CD4-positive, alpha-beta T cell treated with Interleukin-17A for 4 hours (primary cell): ENCODE data around the gene ZNF277.

Source experiments
- DNase-seq: peaks from one replicate; pipeline ENCODE4 v3.0.0-alpha.2; 2020; ENCODE audit warnings: mixed read lengths

The ZNF277 gene

DNA sequence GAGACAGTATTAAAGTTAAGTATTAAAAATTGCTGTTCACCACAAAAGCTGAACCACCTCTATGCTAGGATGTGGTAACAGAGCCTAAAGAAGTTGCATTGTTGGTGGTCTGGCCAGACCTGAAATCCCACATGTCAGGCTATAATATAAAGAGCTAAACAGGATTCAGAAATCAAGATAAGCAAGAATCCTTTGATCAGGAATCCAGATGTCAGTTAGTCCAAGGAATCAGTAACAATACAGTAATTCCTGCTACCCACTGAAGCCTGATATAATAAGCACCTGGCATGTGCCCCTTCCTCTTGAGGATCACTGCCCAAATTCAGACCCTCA, 48.9 kb downstream of the ZNF277 start:
- DNase-seq, result no peak

DNA sequence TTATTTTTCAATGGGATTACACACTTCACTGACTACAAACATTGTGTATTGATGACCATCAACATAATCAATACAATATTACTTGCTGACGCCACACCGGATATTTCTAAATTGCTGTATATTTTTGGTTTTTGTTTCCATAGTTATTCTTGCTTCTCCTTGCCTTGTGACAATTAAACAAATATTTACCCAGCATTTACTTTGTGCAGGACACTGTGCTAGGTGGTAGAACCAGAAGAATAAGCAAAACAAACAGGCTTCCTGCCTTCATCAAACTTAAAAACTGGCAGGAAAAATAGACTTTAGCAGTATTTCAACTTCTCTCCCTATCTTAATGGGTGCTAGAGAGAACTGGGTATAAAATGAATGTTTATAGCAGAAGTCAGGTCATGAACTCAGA, 50.6 kb downstream of the ZNF277 start:
- DNase-seq, result no peak

DNA sequence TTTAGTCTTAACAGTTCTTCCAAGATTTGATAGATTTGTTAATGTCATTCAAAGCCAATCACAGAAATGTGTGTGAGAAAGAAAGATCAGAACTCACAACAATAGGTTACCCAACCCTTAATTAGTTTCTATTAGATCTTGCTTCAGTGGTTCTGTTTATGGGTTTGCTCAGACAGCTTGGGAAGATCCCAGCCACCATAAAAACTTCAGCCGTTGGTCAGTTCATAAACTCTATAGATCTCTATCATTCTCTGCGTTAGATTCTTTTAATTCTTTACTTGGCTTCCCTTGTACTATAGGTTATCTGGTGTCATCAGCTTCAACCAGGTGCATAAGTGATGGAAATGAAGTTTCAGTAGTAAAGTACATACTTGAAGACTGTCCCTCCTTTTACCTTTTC, 54.4 kb downstream of the ZNF277 start:
- DNase-seq, result no peak

DNA sequence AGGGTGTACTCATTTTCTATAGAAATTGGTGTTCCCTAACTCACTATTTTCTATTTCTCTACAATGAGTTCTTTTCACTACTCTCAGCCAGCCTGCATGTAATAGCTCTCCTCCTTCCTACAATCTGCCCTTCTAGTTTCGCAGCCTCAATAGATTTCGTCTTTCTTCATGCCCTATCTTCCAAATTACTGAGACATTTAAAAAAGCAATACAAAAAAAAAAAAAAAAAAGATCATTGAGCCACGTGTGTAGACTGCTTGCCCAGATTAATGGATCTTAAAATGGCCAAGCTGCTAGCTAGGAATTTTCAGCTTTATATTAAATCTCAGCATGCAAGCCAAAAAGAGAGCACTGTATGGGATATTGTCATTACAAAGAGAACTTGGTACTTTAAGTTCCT, 55.5 kb downstream of the ZNF277 start:
- DNase-seq, result no peak

DNA sequence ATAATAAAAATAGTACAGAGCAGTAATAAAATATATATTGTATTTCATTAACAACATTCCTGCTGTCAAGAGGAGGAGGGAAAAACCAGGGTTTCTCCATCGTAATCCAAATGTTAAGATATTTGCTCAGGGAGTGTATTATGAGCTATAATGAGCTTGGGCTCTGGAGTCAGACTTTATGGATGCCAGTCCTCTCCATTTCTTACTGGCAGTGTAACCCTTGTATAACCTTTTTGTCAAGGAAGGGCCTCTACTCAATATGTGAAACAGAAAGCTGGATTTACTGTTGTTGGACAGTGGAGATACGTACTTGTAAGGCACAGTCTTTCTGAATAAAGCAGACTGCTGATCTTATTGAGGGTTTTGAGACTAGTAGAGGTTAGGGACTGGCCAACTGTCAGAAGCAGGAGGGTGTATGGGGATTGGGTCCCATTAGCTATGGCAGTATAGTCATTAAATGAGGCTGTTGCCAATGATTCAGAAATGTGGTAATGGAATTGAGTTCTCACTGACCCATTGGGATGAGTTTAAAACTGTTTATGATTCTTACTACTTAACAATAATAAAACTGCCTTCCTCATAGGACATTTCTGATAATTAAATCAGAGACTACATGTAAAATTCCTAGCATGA, 56.5 kb downstream of the ZNF277 start:
- DNase-seq, result no peak

DNA sequence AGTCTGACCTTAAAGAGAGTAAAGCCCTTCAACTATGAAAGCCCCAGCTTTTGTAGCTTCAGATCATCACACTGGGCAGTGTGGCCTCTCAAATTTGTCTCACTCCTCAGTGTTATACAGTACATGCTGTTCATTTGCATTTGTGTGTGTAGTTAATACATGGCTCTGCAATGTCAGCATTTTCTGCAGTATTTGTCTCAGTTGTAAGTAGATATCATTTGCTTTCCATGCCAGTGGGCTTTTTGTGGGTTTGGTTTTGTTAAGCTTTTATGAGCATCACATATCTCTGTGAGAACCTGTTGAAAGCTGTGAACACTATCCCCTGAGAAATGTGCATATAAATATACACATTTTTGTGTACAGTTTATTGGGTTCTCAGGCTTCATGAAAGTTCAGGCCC, 57.0 kb downstream of the ZNF277 start:
- no peak for DNase-seq

DNA sequence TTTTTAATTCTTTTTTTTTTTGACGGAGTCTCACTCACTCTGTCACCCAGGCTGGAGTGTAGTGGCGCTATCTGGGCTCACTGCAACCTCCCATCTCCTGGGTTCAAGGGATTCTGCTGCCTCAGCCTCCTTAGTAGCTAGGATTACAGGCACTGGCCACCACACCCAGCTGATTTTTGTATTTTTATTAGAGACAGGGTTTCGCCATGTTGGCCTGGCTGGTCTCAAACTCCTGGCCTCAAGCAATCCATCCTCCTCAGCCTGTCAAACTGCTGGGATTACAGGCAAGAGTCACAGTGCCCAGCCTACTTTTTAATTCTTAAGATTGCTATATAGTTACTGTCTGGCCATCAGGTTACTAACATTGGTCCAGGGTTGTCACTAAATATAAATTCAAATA, 59.6 kb downstream of the ZNF277 start:
- no peak for DNase-seq

DNA sequence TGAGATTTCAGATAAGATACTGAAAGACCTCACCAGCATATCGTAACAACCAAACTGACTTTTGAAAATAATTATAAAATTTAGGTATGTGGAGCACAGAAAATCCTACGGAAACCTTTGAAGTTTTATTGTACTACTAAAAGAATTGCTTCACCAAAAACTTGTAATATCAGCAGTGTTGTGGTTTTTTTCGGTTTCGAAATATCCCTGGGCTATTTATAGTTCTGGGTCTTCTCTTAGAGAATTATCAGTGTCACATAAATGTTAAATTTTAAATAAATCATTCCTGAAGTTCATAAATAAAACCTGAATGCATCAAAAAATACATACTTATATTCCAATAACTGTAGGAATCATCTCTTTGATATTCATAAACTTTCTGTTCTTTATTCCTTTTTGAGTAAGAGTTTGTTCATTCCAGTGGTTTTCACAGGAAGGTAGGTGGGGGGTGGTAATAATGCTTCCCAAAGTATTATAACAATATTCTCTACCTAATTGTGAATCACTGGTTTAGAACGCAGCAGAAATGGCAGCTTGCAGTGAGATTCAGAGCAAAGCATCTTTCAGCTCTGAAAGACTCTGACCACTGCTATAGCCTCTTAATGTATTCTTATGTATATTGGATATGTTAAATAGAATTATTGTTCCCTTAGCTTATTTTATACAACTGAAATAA, 60.2 kb downstream of the ZNF277 start:
- no peak for DNase-seq

DNA sequence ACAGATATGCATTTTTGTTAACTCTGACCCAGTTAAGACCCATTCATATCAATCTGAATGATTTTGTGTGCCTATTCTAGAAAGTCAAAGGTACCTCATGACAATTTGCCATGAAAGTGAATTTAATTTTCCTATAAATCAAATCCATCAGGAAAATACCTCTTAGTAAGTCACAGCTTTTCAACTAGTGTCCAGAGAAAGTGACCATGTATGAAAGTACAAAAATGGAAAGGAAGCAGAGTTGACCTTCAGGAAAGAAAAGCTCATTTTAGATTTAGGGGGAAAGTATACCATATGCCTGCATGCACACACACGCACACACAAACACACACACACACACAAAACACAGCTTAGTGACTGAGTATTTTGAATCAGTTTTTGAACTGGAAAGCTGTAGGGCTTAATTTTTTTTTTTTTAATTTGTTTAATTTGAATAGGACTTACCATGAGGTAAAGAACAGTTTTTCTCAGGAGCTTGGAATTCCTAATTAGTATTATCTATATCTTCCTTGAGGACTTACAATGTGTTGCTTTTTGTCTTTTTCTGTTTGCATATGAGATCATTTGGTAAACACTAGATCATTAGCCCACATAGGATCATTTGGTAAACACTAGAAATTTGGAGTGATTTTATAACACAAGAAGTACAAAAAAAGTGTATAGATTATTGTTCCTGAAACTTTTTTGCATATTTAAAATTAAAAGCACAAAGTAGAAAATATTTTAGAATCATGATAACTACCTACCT, 61.6 kb downstream of the ZNF277 start:
- no peak for DNase-seq

DNA sequence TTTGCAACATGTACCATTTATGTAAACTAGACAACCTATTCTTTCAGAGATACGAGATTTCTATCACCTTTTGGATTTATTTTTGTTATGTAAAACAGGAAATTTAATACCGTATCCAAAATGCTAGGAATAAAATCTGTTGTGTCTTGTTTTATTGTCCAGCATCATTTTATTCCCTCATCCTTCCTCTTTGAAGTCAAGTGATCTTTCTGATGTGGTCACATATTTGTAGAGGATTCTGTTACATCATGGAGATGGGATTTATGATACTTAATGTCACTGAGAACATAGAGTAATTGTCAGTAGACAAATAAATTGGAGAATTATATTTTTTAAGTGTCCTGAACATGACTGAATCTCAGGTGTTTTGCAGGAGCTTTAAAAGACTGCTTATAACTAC, 64.7 kb downstream of the ZNF277 start:
- DNase-seq, result no peak

DNA sequence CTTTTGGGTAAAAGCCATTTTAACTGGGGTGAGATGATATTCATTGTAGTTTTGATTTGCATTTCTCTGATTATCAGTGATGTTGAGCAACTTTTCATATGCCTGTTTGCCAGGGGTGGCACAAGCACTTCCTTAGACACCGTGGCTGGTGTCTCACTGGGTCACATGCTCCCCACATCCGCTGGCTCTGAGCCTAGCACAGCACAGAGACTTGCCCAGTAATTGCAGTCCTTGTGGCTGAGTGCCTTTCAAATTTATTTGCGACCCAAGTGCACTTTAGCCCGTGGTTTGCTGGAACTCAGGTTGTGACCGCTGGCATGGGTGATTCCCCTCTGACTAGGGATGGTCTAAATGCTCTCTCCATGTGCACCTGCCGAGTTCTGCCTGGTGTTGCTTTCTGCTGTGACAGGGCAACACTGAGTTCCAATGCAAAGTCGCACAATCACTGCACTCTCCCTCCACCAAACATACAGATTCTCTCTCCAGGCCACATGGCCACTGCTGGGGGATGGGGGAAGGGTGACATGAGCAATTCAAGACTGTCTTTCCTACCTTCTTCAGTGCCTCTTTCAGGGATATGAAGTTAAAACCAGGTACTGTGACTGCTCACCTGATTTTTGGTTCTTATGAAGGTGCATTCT, 66.5 kb downstream of the ZNF277 start:
- DNase-seq, result no peak

DNA sequence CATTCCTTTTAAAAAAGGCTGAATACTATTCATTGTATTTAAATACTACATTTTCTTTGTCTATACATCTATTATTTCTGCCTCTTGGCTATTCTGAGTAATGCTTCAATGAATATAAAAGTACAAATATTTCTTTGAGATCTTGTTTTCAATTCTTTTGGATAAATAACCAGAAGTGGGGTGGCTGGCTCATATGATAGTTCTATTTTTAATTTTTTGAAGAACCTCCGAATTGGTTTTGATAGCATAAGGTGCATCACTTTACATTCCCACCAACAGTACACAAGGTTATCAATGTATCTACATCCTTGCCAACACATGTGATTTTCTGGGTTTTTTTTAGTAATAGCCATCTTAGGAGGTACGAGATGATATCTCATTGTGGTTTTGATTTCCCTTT, 72.5 kb downstream of the ZNF277 start:
- DNase-seq, result no peak

DNA sequence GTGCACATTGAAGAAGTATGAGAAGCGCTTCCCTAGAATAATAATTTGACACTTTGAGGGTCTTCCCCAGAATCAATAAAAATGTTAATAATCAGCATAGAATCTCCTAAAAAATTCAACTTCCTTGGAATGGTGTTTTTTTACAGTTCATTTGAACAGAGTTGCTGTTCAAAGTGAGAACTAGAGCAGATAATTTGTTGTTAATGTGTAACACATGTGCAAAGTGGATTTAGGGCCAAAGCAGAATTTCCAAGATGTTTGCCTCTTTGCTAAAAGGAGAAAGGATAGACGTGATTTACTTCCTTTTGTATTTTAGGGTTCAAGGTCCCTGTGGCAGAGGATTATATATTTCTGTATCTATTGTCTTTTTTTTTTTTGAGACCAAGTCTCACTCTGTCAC, 73.8 kb downstream of the ZNF277 start:
- no peak for DNase-seq

DNA sequence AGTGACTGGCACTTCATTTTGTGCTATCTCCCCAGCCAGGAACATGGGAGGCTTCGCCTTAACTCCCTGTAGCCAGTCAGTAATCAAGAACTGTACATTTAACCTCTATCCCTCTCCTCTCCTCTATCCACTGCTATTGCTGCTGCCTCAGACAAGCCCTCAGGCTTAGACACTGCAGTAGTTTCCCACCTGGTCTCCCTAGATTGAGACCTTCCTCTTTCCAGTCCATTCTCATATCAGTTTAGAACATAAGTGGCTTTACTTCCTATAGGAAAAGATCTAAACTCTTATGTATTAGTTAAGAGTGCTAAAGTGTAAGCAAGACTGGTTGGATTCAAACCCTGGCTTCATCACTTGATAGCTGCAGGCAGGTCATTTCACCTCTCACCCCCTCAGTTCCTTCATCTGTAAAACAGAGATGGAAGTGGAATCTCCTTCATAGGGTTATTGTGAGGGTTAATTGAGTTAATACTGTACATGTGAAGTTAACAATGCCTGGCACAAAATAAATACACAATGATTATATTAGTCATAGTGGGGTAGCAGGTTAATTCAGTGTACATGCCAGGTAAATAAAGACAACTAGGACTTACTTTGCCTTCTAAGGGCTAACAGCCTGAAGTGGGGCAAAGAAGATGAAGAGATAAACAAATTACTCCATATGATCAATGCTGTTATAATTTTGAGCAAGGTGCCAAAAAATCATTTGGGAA, 76.1 kb downstream of the ZNF277 start:
- no peak for DNase-seq

DNA sequence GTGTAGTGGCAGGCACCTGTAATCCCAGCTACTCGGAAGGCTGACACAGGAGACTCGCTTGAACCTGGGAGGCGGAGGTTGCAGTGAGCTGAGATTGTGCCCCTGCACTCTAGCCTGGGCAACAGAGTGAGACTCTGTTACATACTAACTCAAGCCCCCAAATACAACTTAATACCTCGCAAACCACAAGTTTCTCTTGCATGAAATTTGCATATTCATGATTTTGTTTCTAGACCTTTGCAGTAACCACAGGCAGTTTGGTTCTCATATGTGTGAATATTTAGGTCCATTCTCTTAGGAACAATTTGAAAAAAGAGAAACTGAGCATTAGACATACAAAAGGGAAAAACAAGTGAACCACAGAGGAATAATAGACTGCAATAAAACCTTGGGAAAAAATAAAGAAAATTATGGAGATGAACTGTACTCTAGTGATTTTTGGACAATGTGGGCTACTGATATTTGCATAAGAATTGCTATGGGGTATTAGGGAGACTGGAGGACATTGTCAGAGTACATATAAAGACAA, 77.0 kb downstream of the ZNF277 start:
- no peak for DNase-seq

DNA sequence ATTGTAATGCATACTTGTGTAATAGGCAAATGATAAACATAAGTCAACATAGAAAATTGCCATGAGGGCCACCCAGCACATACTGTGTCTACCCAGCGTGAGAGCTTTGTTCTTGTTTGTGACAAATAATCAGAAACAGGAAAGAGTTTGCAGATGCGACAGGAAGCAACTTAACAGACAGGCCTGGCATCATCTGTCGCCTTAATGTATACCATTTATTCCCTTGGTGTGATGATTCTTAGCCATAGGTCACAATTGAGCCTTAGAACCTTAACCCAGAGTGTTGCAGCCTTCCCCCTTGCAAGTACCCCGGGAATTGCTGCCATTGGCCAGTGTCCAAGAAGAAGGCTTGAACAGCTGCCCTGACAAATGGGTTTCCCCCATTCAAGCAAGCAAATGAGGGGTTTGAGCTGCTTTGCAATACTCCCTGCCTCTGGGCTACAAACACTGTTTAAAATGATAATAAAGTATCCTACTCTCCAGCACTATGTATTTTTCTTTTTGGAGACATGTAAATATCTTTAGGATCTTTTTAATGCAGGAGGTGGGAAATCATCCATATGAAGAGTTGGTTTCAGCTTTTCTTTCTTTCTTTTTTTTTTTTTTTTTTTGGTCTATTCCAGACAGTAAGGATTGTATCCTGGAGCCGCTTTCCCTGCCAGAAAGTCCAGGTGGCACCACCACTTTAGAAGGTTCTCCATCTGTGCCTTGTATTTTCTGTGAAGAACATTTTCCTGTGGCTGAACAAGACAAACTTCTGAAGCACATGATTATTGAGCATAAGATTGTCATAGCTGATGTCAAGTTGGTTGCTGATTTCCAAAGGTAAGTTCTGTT, 80.0 kb downstream of the ZNF277 start:
- no peak for DNase-seq

DNA sequence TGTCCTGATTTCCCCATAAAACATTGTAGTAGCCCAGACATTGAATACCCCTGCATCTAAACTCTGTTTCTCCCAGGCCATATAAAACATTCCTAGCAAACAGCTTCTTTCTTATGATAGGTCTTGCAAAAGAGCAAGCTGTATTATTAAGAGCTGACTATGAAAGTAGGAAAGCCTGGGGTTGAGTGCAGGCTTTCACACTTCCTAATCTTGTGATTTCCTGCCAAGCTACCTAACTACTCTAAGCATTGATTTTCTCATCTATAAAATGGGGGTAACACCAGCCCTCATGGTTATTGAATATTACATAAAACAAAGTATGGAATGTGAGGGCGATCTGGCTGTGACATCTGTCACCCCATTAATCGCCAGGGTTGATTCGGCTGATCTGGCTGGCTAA, 81.8 kb downstream of the ZNF277 start:
- no peak for DNase-seq

DNA sequence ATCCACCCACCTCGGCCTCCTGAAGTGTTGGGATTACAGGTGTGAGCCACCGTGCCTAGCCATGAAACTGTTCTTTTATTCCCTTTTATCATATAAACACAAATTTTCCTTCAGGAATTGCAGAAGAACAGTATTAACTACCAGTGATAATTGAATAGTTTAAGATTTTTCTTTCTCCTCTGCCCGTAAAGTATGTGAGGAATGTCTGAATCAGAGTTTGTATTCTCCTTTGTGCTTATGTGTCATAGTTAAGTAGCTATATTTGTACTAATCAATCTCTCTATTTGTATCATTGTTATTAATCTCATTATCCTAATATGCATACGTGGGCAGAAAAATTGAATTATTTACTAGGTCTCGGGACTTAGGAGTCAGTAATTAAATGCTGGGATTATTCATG, 83.6 kb downstream of the ZNF277 start:
- no peak for DNase-seq

DNA sequence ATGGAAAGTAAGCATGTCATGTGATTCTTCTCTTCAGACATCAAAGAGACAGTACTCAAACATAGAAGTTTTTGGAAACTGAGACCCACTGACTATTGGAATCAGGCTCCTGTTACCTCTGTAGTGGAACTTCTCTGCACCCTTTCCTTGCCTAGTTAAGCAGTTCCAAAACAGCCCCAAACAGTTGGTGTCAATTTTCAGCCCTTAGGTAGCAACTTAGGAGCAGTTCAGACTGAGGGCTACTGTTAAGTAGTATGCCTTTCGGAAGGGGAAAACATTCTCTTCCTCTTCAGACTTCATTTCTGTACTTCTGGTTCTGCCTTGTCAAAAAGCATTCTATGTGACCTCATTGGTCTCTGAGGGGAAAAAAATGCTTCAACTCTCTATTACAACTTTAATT, 85.7 kb downstream of the ZNF277 start:
- DNase-seq, result no peak

DNA sequence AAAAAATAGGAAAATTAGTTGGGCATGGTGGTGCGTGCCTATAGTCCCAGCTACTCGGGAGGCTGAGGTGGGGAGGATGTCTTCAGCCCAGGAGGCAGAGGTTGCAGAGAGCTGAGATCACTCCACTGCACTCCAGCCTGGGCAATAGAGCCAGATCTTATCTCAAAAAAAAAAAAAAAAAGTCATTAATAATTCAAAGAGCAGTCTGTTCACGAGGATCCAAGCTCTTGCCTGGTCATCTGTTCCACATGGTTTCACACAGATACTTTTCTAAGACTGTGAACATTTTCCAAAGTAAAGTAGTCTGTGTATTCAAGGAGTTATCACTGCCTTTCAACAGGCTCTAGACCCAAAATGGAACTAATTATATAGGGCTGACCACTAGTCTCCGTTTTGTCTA, 86.9 kb downstream of the ZNF277 start:
- DNase-seq, result no peak

DNA sequence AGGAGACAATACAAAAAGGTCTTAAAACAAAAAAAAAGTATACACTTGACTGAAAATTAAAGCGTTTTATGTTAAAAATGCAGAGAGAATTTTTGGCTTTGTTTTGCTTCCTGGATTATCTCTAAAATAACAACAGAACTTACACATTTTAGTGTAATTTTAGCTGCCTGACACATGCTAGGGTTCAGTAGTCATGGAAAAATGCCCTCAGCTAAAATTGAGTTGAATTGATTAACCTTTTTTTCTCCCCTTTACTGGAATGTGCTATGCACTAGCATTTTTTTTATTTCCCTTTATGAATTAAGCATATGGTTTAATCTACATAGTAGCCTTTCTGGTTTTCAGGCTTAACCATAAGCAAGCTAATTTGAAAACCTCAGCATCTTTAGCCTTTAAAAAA, 89.9 kb downstream of the ZNF277 start:
- no peak for DNase-seq

DNA sequence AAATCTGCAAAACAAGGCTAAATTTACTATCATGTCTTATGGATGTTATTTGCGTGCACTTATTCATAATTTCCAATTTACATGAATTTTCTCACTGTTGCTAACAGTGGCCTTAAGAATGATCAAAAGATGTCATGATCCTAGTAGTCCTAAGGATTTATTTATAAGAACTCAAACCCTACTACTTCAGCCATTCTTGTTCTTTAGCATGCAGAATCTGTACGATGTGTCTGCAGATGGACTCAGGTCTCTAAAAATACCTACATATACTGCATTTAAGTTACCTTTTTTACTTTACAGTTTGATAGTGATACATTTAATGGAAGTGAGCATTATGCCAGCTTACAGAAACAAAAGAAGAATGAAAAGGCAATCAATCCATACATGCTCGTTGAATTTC, 91.2 kb downstream of the ZNF277 start:
- DNase-seq, result no peak
